Prostate gland (tissue), 2 donors: ENCODE data around the gene COL12A1.
"Not testable (repeated sequence)": the region's sequence is repeated elsewhere in the genome, so short reads cannot be mapped to it uniquely, and the experiment has no call there.

ENCODE experiments used
- POLR2A ChIP-seq: fragments of 450-650 bp; IDR thresholded peaks from one replicate; pipeline ENCODE4 v1.6.1; 2016; ENCODE audit warnings: antibody characterized with exemption, mild to moderate bottlenecking
- TF ChIP-seq, protein P1 (sequence below), 4 experiments: fragments of 200-600 bp in 2 of 4; fragments of 450-650 bp in 2 of 4; sonication (generic) in 2 of 4; IDR thresholded peaks; 1 replicate in 3 of 4; 2 replicates in 1 of 4; pipeline ENCODE4 v1.5.1; 2016 to 2019; ENCODE audit warnings: antibody characterized with exemption in 4 of 4, mild to moderate bottlenecking in 2 of 4, moderate library complexity in 2 of 4

- TF ChIP-seq, protein P1, sequence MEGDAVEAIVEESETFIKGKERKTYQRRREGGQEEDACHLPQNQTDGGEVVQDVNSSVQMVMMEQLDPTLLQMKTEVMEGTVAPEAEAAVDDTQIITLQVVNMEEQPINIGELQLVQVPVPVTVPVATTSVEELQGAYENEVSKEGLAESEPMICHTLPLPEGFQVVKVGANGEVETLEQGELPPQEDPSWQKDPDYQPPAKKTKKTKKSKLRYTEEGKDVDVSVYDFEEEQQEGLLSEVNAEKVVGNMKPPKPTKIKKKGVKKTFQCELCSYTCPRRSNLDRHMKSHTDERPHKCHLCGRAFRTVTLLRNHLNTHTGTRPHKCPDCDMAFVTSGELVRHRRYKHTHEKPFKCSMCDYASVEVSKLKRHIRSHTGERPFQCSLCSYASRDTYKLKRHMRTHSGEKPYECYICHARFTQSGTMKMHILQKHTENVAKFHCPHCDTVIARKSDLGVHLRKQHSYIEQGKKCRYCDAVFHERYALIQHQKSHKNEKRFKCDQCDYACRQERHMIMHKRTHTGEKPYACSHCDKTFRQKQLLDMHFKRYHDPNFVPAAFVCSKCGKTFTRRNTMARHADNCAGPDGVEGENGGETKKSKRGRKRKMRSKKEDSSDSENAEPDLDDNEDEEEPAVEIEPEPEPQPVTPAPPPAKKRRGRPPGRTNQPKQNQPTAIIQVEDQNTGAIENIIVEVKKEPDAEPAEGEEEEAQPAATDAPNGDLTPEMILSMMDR (IDR thresholded peaks at IDR 0.05), result not testable (repeated sequence)
- TF ChIP-seq POLR2A, result not testable (repeated sequence)
Measured at GRCh38 chr6:75186581-75186980, 19.3 kb downstream of the COL12A1 start.
